ENCODE measurements around the gene GMEB2. TPM values are rescaled to one million over a fixed set of nuclear protein-coding genes. Genes with fewer than 3 reads are reported as not detected.
"Not testable (repeated sequence)": the region's sequence is repeated elsewhere in the genome, so short reads cannot be mapped to it uniquely, and the experiment has no call there.

Gene GMEB2
- total RNA-seq, 1 donor from 2014 or later: 11.2 TPM

DNA sequence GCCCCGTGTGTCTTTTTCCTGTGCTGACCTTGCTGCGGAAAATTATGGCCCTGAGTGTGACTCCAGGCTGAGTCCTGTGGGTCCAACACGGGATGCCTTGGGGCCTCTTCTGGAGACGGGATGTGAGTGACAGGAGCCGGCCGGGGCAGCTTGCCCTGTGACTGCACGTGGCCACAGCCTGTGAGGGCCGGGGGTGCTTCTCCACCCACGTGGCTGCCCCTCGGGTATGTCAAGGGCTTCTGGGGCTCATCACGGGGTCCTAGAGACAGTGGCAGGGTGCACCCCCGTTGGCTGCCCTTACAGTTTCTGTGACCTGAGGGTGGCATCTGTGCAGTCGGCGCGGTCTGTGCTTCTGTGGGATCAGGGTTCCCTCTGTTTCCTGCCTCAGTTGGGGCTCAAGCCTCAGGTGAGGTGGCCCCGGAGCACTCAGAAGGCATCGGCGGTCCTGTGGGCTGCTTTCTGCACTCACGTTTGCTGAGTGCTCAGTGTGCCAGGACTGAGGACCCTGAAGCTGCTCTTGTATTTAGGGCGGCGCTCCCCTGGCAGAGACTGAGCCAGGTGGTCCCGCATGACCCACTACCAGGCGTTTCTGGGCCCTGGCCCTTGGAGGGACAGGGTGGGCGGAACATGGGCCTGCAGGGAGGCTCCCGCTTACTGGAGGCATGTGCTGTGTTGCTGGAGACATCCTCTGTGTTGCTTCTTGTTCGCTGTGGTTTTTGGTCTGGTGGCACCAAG lies 36.6 kb upstream of the GMEB2 start:
- DNase-seq (ENCODE audit: low spot score): no peak
- peaks cover 16% of the 10 kb centered on the region for H3K27me3 Mint-ChIP-seq (ENCODE audit: unreplicated experiment)
- peaks cover 13% of the 10 kb centered on the region for H3K36me3 Mint-ChIP-seq (ENCODE audit: low read depth, unreplicated experiment)
- no peak overlapping the region for H3K4me3 Mint-ChIP-seq (ENCODE audit: unreplicated experiment)
- H3K9me3 Mint-ChIP-seq (ENCODE audit: unreplicated experiment): no peaks in the 10 kb centered on the region
- TF ChIP-seq CTCF (IDR thresholded peaks at IDR 0.05; ENCODE audit: unreplicated experiment): no peak
- peaks cover 12% of the 10 kb centered on the region for H3K4me1 Mint-ChIP-seq (ENCODE audit: unreplicated experiment)
- H3K27ac Mint-ChIP-seq (ENCODE audit: unreplicated experiment): no peak overlapping the region

GRCh38 chr20:63662813-63663189 lies 35.9 kb upstream of the GMEB2 start:
- Mint-ChIP-seq H3K27me3 (ENCODE audit: unreplicated experiment) (peaks cover 16% of the 10 kb centered on the region), H3K9me3 (ENCODE audit: unreplicated experiment) (no peaks in the 10 kb centered on the region)
- no peak for TF ChIP-seq CTCF (IDR thresholded peaks at IDR 0.05; ENCODE audit: unreplicated experiment)

DNA sequence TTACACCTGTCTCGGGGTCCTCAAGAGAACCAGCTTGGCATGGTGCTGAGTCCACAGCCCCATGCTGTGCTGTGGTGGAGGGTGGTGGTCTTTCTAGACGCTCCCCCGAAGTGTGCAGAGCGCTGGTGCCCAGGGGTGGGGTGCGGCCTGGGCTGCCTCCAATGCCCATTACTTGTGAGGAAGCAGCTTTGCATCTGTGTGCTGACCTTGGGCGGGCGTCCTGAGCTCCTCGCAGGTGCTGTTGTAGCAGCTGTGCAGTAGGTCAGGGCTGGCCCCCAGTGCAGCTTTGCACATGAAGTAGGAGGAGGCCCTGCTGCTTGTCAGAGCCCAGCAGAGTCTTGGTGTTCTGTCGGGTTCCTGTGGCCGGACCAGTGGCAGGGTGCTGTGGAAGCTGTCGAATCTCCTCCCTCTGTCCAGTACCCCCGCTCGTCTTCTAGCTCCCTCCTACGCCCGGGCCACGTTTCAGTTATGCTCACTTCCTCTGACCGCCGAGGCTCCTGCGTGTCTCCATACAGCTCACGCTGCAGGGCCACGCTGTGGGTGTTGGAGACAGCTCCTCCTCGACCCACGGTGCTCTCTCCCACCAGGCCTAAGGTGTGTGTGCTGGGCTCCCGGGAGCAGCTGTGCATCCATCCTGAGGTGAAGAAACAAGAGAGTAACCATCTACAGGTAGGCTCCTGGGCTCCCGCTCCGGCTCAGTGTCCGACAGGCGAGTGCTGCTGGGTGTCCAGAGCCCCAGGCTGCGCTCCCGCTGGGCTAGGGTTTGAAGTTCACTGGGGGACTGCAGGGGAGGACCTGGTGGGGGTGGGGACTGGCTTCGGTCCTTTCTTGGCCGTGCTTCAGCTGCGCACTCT lies 35.3 kb upstream of the GMEB2 start:
- peaks cover 18% of the 10 kb centered on the region for H3K4me1 Mint-ChIP-seq (ENCODE audit: unreplicated experiment)
- TF ChIP-seq CTCF (IDR thresholded peaks at IDR 0.05; ENCODE audit: unreplicated experiment): no peak

More at GRCh38 chr20:63662813-63663189, 35.9 kb upstream of the GMEB2 start:
- DNase-seq (ENCODE audit: low spot score): no peak
- Mint-ChIP-seq H3K27ac (ENCODE audit: unreplicated experiment) (no peak overlapping the region), H3K36me3 (ENCODE audit: low read depth, unreplicated experiment) (peaks cover 7% of the 10 kb centered on the region), H3K4me3 (ENCODE audit: unreplicated experiment) (no peak overlapping the region), H3K4me1 (ENCODE audit: unreplicated experiment) (peaks cover 16% of the 10 kb centered on the region)

GRCh38 chr20:63661108-63661507 lies 34.2 kb upstream of the GMEB2 start:
- peaks cover 18% of the 10 kb centered on the region for H3K4me1 Mint-ChIP-seq (ENCODE audit: unreplicated experiment)
- no peak overlapping the region for H3K4me3 Mint-ChIP-seq (ENCODE audit: unreplicated experiment)
- peaks cover 5% of the 10 kb centered on the region for H3K36me3 Mint-ChIP-seq (ENCODE audit: low read depth, unreplicated experiment)
- DNase-seq (ENCODE audit: low spot score): no peak
- no peak overlapping the region for H3K27ac Mint-ChIP-seq (ENCODE audit: unreplicated experiment)
- H3K27me3 Mint-ChIP-seq (ENCODE audit: unreplicated experiment): peaks cover 18% of the 10 kb centered on the region
- no peaks in the 10 kb centered on the region for H3K9me3 Mint-ChIP-seq (ENCODE audit: unreplicated experiment)
- no peak for TF ChIP-seq CTCF (IDR thresholded peaks at IDR 0.05; ENCODE audit: unreplicated experiment)

More for the DNA sequence above, 35.3 kb upstream of the GMEB2 start:
- DNase-seq (ENCODE audit: low spot score): no peak
- Mint-ChIP-seq H3K27me3 (ENCODE audit: unreplicated experiment) (peaks cover 16% of the 10 kb centered on the region), H3K27ac (ENCODE audit: unreplicated experiment) (no peak overlapping the region), H3K4me3 (ENCODE audit: unreplicated experiment) (no peak overlapping the region), H3K9me3 (ENCODE audit: unreplicated experiment) (no peaks in the 10 kb centered on the region), H3K36me3 (ENCODE audit: low read depth, unreplicated experiment) (peaks cover 7% of the 10 kb centered on the region)

DNA sequence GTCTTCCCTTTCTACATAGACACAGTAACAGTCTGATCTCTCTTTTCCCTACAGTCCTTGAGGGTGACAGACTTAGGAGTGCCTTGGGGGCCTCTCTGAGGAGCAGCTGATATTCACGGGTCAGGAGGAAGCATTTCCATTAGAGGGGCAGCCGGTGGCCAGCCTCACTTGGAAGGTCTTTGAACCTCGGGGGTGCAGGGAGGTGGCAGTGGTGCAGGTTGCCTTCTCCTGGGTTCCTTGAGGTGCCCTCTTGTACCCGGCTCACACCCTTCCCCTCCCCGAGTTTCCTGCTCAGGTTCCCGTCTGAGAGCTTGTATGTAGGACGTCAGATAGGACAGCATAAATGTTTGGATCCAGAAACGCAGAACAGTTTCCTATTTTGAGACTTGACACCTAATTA lies 33.7 kb upstream of the GMEB2 start:
- H3K4me1 Mint-ChIP-seq (ENCODE audit: unreplicated experiment): peaks cover 18% of the 10 kb centered on the region
- H3K4me3 Mint-ChIP-seq (ENCODE audit: unreplicated experiment): no peak overlapping the region
- H3K27ac Mint-ChIP-seq (ENCODE audit: unreplicated experiment): no peak overlapping the region
- H3K27me3 Mint-ChIP-seq (ENCODE audit: unreplicated experiment): peaks cover 18% of the 10 kb centered on the region
- no peak for TF ChIP-seq CTCF (IDR thresholded peaks at IDR 0.05; ENCODE audit: unreplicated experiment)
- no peak for DNase-seq (ENCODE audit: low spot score)
- peaks cover 4% of the 10 kb centered on the region for H3K36me3 Mint-ChIP-seq (ENCODE audit: low read depth, unreplicated experiment)
- no peaks in the 10 kb centered on the region for H3K9me3 Mint-ChIP-seq (ENCODE audit: unreplicated experiment)

DNA sequence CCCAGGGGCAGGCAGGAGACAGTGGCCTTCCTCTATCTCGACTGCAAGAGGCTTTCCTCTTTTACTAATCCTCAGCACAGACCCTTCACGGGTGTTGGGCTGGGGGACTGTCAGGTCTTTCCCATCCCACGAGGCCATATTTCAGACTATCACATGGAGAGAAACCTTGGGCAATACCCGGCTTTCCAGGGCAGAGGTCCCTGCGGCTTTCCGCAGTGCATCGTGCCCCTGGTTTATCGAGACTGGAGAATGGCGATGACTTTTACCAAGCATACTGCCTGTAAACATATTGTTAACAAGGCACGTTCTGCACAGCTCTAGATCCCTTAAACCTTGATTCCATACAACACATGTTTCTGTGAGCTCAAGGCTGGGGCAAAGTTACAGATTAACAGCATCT lies 33.3 kb upstream of the GMEB2 start:
- H3K27ac Mint-ChIP-seq (ENCODE audit: unreplicated experiment); H3K9me3 Mint-ChIP-seq (ENCODE audit: unreplicated experiment); DNase-seq (ENCODE audit: low spot score); H3K36me3 Mint-ChIP-seq (ENCODE audit: low read depth, unreplicated experiment): not testable (repeated sequence)
- peaks cover 18% of the 10 kb centered on the region for H3K4me1 Mint-ChIP-seq (ENCODE audit: unreplicated experiment)
- peak overlapping the region; percentile 96 for H3K4me3 Mint-ChIP-seq (ENCODE audit: unreplicated experiment)
- peaks cover 18% of the 10 kb centered on the region for H3K27me3 Mint-ChIP-seq (ENCODE audit: unreplicated experiment)

All from endothelial cell (in vitro differentiated cells).